CD14-positive monocyte (primary cell): Measurements from ENCODE around the gene ULBP2. TPM values are rescaled to one million over a fixed set of nuclear protein-coding genes. Genes with fewer than 3 reads are reported as not detected.
A peak's percentile ranks its signal among the peaks of the same experiment; 100 is the strongest.

Experiments used
- DNase-seq, 3 donors: peaks; one replicate each; pipeline ENCODE4 v3.0.0-alpha.2; 2011 to 2022
- H2AFZ ChIP-seq: 2 replicates; pipeline ENCODE4 v1.6.0; 2012; ENCODE audit warnings: mild to moderate bottlenecking, low read depth, low read length, inconsistent platforms; ENCODE audit not compliant: insufficient read depth, poor library complexity, severe bottlenecking
- H3K27ac ChIP-seq, 2 donors: 1 replicate in 1 of 2; 2 replicates in 1 of 2; pipeline ENCODE4 v1.5.1; 2012 to 2013; ENCODE audit warnings: low read length in 2 of 2, control low read depth in 1 of 2, inconsistent platforms in 1 of 2, low read depth in 1 of 2, mild to moderate bottlenecking in 1 of 2
- H3K27me3 ChIP-seq, 2 donors: one replicate each; pipeline versions ENCODE4 v1.6.0 to v1.6.1; 2011 to 2013; ENCODE audit warnings: low read length in 2 of 2; ENCODE audit not compliant: control insufficient read depth in 2 of 2, insufficient read depth in 2 of 2
- H3K36me3 ChIP-seq, 2 donors: replicated peaks in 1 of 2; 1 replicate in 1 of 2; 2 replicates in 1 of 2; pipeline versions ENCODE4 v1.5.1 to v1.6.1; 2012 to 2013; ENCODE audit warnings: low read length in 2 of 2, control low read depth in 1 of 2, inconsistent platforms in 1 of 2, mild to moderate bottlenecking in 1 of 2; ENCODE audit not compliant: insufficient read depth in 2 of 2, control insufficient read depth in 1 of 2
- H3K4me1 ChIP-seq, 2 donors: 1 replicate in 1 of 2; 2 replicates in 1 of 2; pipeline versions ENCODE4 v1.5.1 to v1.6.1; 2012 to 2013; ENCODE audit warnings: low read length in 2 of 2, control low read depth in 1 of 2, inconsistent platforms in 1 of 2, mild to moderate bottlenecking in 1 of 2, moderate library complexity in 1 of 2; ENCODE audit not compliant: insufficient read depth in 2 of 2, control insufficient read depth in 1 of 2
- H3K4me2 ChIP-seq: replicated peaks from 2 replicates; pipeline ENCODE3; 2012; ENCODE audit warnings: low read length, moderate library complexity, mild to moderate bottlenecking; ENCODE audit not compliant: poor library complexity, severe bottlenecking; ENCODE audit errors: extremely low read depth
- H3K4me3 ChIP-seq, 3 experiments: fragments of 200-600 bp in 1 of 3; sonication (generic) in 1 of 3; replicated peaks in 1 of 3; 1 replicate in 2 of 3; 2 replicates in 1 of 3; pipeline ENCODE4 v1.5.1; 2011 to 2013; ENCODE audit warnings: low read length in 3 of 3, mild to moderate bottlenecking in 3 of 3, control low read depth in 2 of 3, low read depth in 2 of 3, inconsistent platforms in 1 of 3, moderate library complexity in 1 of 3
- H3K79me2 ChIP-seq: 2 replicates; pipeline ENCODE4 v1.6.0; 2012; ENCODE audit warnings: mild to moderate bottlenecking, control low read depth, inconsistent platforms, low read length, moderate library complexity; ENCODE audit not compliant: insufficient read depth
- H3K9ac ChIP-seq: 2 replicates; pipeline ENCODE4 v1.6.0; 2017; ENCODE audit warnings: low read length, mild to moderate bottlenecking; ENCODE audit not compliant: insufficient read depth, poor library complexity, severe bottlenecking
- H3K9me3 ChIP-seq, 2 donors: replicated peaks in 1 of 2; 1 replicate in 1 of 2; 2 replicates in 1 of 2; pipeline versions ENCODE4 v1.5.1 to v1.6.1; 2012 to 2013; ENCODE audit warnings: low read length in 2 of 2, control low read depth in 1 of 2; ENCODE audit not compliant: control insufficient read depth in 1 of 2, insufficient read depth in 1 of 2
- H4K20me1 ChIP-seq: 2 replicates; pipeline ENCODE4 v1.6.0; 2012; ENCODE audit warnings: mild to moderate bottlenecking, low read length, control low read depth, moderate library complexity; ENCODE audit not compliant: insufficient read depth
- H3K27ac Mint-ChIP-seq, 7 donors: one replicate each; pipeline ENCODE4 v1.8.0; 2020; ENCODE audit warnings: mild to moderate bottlenecking in 7 of 7, mixed read lengths in 7 of 7, moderate library complexity in 6 of 7, inconsistent platforms in 2 of 7
- H3K27me3 Mint-ChIP-seq, 3 donors: one replicate each; pipeline ENCODE4 v1.8.0; 2021 to 2022; ENCODE audit warnings: low read depth in 3 of 3, mild to moderate bottlenecking in 3 of 3, mixed read lengths in 3 of 3, moderate library complexity in 3 of 3, inconsistent platforms in 1 of 3
- H3K36me3 Mint-ChIP-seq, 2 donors: one replicate each; pipeline ENCODE4 v1.8.0; 2020; ENCODE audit warnings: mixed read lengths in 2 of 2, inconsistent platforms in 1 of 2, mild to moderate bottlenecking in 1 of 2
- H3K4me1 Mint-ChIP-seq: one replicate; pipeline ENCODE4 v1.8.0; 2020; ENCODE audit warnings: mild to moderate bottlenecking, mixed read lengths
- H3K4me3 Mint-ChIP-seq, 2 donors: one replicate each; pipeline ENCODE4 v1.8.0; 2020; ENCODE audit warnings: mild to moderate bottlenecking in 2 of 2, mixed read lengths in 2 of 2, moderate library complexity in 1 of 2
- H3K9me3 Mint-ChIP-seq, 7 donors: one replicate each; pipeline ENCODE4 v1.8.0; 2020 to 2022; ENCODE audit warnings: mixed read lengths in 7 of 7, mild to moderate bottlenecking in 6 of 7, moderate library complexity in 6 of 7, inconsistent platforms in 2 of 7
- WGBS: methylation state at CpG from one replicate; pipeline ENCODE4 v1.1.5; 2013; ENCODE audit warnings: missing lambda C conversion rate; ENCODE audit not compliant: insufficient coverage; 5-methylcytosine and 5-hydroxymethylcytosine counted together
- intact Hi-C, 2 donors: fragments of 100-400 bp; cut with micrococcal nuclease; formaldehyde crosslinking; loops; one replicate each; pipeline versions ENCODE4 v1.15.0 to v1.15.1; 2023
- polyA plus RNA-seq, 3 donors: library from polyadenylated mRNA; depleted of rRNA in 1 of 3; unstranded in 2 of 3; stranded (reverse) in 1 of 3; fragments of 300-500 nt in 2 of 3; fragments of >200 nt in 1 of 3; fragmentation: Illumina TruSeq in 2 of 3; gene quantifications; 1 replicate in 2 of 3; 2 replicates in 1 of 3; pipeline ENCODE4 v1.2.3, GENCODE V29; 2012 to 2021
- TF ChIP-seq, protein P1 (sequence below): fragments of 200-600 bp; IDR thresholded peaks from one replicate; pipeline ENCODE4 v1.8.0; 2022; ENCODE audit warnings: antibody characterized with exemption, mild to moderate bottlenecking

The ULBP2 gene
- polyA plus RNA-seq, 3 donors = 0.31 to 0.49 TPM; not detected in 1

DNA sequence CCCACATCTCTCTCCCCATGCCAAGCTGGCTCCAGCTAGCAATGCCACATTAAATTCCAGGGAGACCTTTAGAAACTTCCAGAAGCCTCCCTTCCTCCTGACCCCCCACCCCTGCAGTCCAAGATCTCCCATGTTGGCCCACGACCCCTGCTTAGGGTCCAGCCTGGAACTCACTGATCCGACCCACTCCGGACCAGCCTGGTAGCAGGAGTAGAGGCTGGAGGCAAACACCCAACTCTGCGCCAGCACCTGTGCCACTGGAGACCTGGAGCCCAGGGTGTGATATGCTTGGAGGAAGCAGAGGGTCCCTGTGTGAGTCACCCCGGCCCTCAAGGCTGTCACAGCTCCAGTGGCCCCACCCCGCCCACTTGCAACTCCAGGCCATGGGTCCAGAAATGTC, 18.7 kb downstream of the ULBP2 start:
- Mint-ChIP-seq H3K4me1 (peaks cover 24% of the 10 kb centered on the region), H3K27ac (no peak overlapping the region), H3K4me3 (no peak overlapping the region), H3K9me3 (peaks cover 5 to 24% (median 19%) of the 10 kb centered on the region in 7 donors), H3K27me3 (peaks cover 69 to 91% (median 85%) of the 10 kb centered on the region in 3 donors), H3K36me3 (peaks cover 12 to 17% of the 10 kb centered on the region in 2 donors)
- Histone ChIP-seq H3K4me2 (no peak overlapping the region), H3K4me3 (no peak overlapping the region), H2AFZ (no peak overlapping the region), H3K9me3 (peaks cover 12 to 19% of the 10 kb centered on the region in 2 donors), H3K4me1 (peaks cover 24 to 25% of the 10 kb centered on the region in 2 donors), H4K20me1 (peaks cover 3% of the 10 kb centered on the region), H3K79me2 (no peaks in the 10 kb centered on the region), H3K27ac (no peak overlapping the region), H3K36me3 (no peaks in the 10 kb centered on the region), H3K9ac (no peak overlapping the region), H3K27me3 (peaks cover 29 to 88% of the 10 kb centered on the region in 2 donors)
- intact Hi-C loops = no loop called here
- DNase-seq = no peak
- WGBS = 77% methylated on average over 6 of the region's 6 CpGs
- TF ChIP-seq, protein P1, sequence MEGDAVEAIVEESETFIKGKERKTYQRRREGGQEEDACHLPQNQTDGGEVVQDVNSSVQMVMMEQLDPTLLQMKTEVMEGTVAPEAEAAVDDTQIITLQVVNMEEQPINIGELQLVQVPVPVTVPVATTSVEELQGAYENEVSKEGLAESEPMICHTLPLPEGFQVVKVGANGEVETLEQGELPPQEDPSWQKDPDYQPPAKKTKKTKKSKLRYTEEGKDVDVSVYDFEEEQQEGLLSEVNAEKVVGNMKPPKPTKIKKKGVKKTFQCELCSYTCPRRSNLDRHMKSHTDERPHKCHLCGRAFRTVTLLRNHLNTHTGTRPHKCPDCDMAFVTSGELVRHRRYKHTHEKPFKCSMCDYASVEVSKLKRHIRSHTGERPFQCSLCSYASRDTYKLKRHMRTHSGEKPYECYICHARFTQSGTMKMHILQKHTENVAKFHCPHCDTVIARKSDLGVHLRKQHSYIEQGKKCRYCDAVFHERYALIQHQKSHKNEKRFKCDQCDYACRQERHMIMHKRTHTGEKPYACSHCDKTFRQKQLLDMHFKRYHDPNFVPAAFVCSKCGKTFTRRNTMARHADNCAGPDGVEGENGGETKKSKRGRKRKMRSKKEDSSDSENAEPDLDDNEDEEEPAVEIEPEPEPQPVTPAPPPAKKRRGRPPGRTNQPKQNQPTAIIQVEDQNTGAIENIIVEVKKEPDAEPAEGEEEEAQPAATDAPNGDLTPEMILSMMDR = no peak

DNA sequence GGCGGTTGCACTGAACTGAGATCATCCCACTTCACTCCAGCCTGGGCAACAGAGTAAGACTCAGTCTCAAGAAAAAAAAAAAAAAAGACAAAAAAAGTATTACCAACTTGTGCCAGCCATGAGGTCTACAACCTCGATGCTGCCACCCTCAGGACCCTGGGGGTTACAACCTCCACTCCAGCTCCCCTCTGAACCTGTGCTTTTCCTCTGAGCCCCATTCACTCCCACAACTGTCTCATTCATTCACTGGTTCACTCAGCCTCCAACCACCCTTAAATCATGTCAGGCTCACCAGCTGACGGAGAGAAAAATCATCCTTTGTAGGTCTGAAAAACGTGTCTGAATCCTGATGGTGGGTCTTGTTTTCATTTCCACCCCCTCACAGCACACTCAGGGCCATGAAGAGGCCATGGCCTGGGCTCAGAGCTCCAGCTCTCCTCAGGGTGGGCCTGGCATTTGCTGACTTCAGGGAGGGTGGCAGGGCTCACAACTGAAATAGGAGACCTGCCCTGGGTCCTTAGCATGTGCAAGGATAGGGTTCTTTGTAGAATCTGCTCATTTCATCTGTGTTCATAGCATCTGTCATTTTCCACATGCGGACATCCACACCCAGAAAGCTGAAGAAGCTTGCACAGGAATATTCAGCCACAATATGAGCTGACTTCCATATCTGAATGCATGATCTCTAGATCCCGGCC, 20.1 kb downstream of the ULBP2 start:
- peaks cover 24 to 25% of the 10 kb centered on the region in 2 donors for H3K4me1 ChIP-seq
- peaks cover 69 to 91% (median 84%) of the 10 kb centered on the region in 3 donors for H3K27me3 Mint-ChIP-seq
- no peak overlapping the region for H2AFZ ChIP-seq
- peaks cover 24 to 87% of the 10 kb centered on the region in 2 donors for H3K27me3 ChIP-seq
- H3K4me3 Mint-ChIP-seq = peak overlapping the region; percentile 39 to 47
- H3K9ac ChIP-seq = no peak overlapping the region
- H4K20me1 ChIP-seq = peaks cover 3% of the 10 kb centered on the region
- no peaks in the 10 kb centered on the region for H3K36me3 ChIP-seq
- intact Hi-C loops = no loop called here
- peak overlapping the region in 2 of 7 donors; percentile 3 to 23 for H3K27ac Mint-ChIP-seq
- peaks cover 5 to 28% (median 22%) of the 10 kb centered on the region in 7 donors for H3K9me3 Mint-ChIP-seq
- TF ChIP-seq, protein P1 = peak; percentile 20
- no peak overlapping the region for H3K4me3 ChIP-seq
- H3K4me2 ChIP-seq = no peak overlapping the region
- DNase-seq = peak in 1 of 3 donors; percentile 24
- no peaks in the 10 kb centered on the region for H3K79me2 ChIP-seq
- H3K27ac ChIP-seq = no peak overlapping the region
- H3K36me3 Mint-ChIP-seq = peaks cover 12 to 14% of the 10 kb centered on the region in 2 donors
- H3K4me1 Mint-ChIP-seq = peaks cover 24% of the 10 kb centered on the region
- H3K9me3 ChIP-seq = peaks cover 12 to 15% of the 10 kb centered on the region in 2 donors
- WGBS = 60% methylated on average over 3 of the region's 6 CpGs
